Natural killer cell (primary cell): ENCODE results near the gene CPO. TPM values are rescaled to one million over a fixed set of nuclear protein-coding genes. Genes with fewer than 3 reads are reported as not detected.

Experiments used
- ATAC-seq, 3 donors: fragments of 150-1000 bp in 2 of 3; fragments of 200-7000 bp in 1 of 3; cut with Tn5 transposase; 1 replicate in 1 of 3; 2 replicates in 2 of 3; pipeline ENCODE4 v1.10.0; 2021; ENCODE audit warnings: mild to moderate bottlenecking in 2 of 3, moderate library complexity in 2 of 3
- DNase-seq, 2 donors: peaks; one replicate each; pipeline versions ENCODE4 v3.0.0 to v3.0.0-alpha.2; 2013 to 2021; ENCODE audit warnings: mixed read lengths in 1 of 2
- H3K27ac ChIP-seq: one replicate; pipeline ENCODE4 v1.5.1; 2013; ENCODE audit warnings: mild to moderate bottlenecking, low read length
- H3K27me3 ChIP-seq: one replicate; pipeline ENCODE4 v1.6.1; 2013; ENCODE audit warnings: low read length; ENCODE audit not compliant: control insufficient read depth, insufficient read depth
- H3K36me3 ChIP-seq: one replicate; pipeline ENCODE4 v1.6.1; 2013; ENCODE audit warnings: low read length; ENCODE audit not compliant: control insufficient read depth, insufficient read depth
- H3K4me1 ChIP-seq: one replicate; pipeline ENCODE4 v1.6.1; 2013; ENCODE audit warnings: low read length; ENCODE audit not compliant: control insufficient read depth, insufficient read depth
- H3K4me3 ChIP-seq: one replicate; pipeline ENCODE4 v1.5.1; 2013; ENCODE audit warnings: low read length
- H3K9me3 ChIP-seq: one replicate; pipeline ENCODE4 v1.6.1; 2013; ENCODE audit warnings: low read length; ENCODE audit not compliant: control insufficient read depth, insufficient read depth
- H3K27ac Mint-ChIP-seq, 2 donors: one replicate each; pipeline ENCODE4 v1.8.0; 2022; ENCODE audit warnings: mild to moderate bottlenecking in 2 of 2, mixed read lengths in 2 of 2, moderate library complexity in 1 of 2
- H3K27me3 Mint-ChIP-seq, 2 donors: one replicate each; pipeline ENCODE4 v1.8.0; 2022; ENCODE audit warnings: low read depth in 2 of 2, mixed read lengths in 2 of 2
- H3K36me3 Mint-ChIP-seq: one replicate; pipeline ENCODE4 v1.8.0; 2022; ENCODE audit warnings: mixed read lengths
- H3K4me1 Mint-ChIP-seq, 2 donors: one replicate each; pipeline ENCODE4 v1.8.0; 2022; ENCODE audit warnings: mixed read lengths in 2 of 2
- H3K4me3 Mint-ChIP-seq: one replicate; pipeline ENCODE4 v1.8.0; 2022; ENCODE audit warnings: mild to moderate bottlenecking, moderate library complexity, mixed read lengths
- H3K9me3 Mint-ChIP-seq, 2 donors: one replicate each; pipeline ENCODE4 v1.8.0; 2022; ENCODE audit warnings: mixed read lengths in 2 of 2
- WGBS: methylation state at CpG from one replicate; pipeline ENCODE4 v1.1.7; 2013; ENCODE audit warnings: missing lambda C conversion rate; ENCODE audit not compliant: insufficient coverage; 5-methylcytosine and 5-hydroxymethylcytosine counted together
- intact Hi-C: fragments of 100-400 bp; cut with micrococcal nuclease; formaldehyde crosslinking; loops from one replicate; pipeline ENCODE4 v1.14.2; 2022
- total RNA-seq, 4 donors: library from RNA; stranded (reverse); fragments of 120-200 nt in 1 of 4; gene quantifications; one replicate each; pipeline versions ENCODE4 v1.2.3 to v1.2.4, GENCODE V29; 2013 to 2022
- TF ChIP-seq, protein P1 (sequence below): fragments of 200-600 bp; IDR thresholded peaks from one replicate; pipeline ENCODE4 v1.8.0; 2022; ENCODE audit warnings: antibody characterized with exemption

CPO gene
- total RNA-seq, 3 donors from 2014 or later (not counting 1 experiment from before 2014, with no cell fraction given), result not detected

DNA sequence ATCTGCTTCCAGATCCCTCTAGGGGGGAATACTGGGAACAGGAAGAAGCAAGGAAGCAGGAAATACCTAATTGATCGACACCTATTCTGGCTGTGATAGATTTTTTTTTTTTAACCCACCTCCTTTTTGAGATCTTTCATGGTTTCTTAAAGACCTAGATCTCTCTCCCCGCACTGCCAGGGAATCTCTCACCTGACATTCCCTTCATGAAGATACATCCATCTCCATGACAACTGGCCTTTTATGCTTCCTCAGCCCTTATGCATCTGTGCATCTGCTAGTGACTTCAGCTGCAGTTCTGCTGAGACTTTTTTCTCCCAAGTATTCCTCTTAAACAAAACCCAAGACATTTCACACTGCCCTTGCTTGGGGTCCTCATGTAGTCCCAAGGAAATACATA, 21.1 kb upstream of the CPO start:
- peaks cover 5 to 14% of the 10 kb centered on the region in 2 donors for H3K27me3 Mint-ChIP-seq
- intact Hi-C loops, result no loop called here
- H3K9me3 ChIP-seq, result no peaks in the 10 kb centered on the region
- no peaks in the 10 kb centered on the region for H3K9me3 Mint-ChIP-seq
- no peaks in the 10 kb centered on the region for H3K36me3 ChIP-seq
- DNase-seq, result no peak
- H3K4me1 Mint-ChIP-seq, result no peaks in the 10 kb centered on the region
- H3K36me3 Mint-ChIP-seq, result no peaks in the 10 kb centered on the region
- H3K27ac ChIP-seq, result no peak overlapping the region
- H3K4me3 Mint-ChIP-seq, result no peak overlapping the region
- no peak overlapping the region for H3K27ac Mint-ChIP-seq
- WGBS, result 78% methylated on average over 2 of the region's 2 CpGs
- no peak overlapping the region for H3K4me3 ChIP-seq
- no peak for ATAC-seq
- H3K27me3 ChIP-seq, result no peaks in the 10 kb centered on the region
- H3K4me1 ChIP-seq, result no peaks in the 10 kb centered on the region
- TF ChIP-seq, protein P1, sequence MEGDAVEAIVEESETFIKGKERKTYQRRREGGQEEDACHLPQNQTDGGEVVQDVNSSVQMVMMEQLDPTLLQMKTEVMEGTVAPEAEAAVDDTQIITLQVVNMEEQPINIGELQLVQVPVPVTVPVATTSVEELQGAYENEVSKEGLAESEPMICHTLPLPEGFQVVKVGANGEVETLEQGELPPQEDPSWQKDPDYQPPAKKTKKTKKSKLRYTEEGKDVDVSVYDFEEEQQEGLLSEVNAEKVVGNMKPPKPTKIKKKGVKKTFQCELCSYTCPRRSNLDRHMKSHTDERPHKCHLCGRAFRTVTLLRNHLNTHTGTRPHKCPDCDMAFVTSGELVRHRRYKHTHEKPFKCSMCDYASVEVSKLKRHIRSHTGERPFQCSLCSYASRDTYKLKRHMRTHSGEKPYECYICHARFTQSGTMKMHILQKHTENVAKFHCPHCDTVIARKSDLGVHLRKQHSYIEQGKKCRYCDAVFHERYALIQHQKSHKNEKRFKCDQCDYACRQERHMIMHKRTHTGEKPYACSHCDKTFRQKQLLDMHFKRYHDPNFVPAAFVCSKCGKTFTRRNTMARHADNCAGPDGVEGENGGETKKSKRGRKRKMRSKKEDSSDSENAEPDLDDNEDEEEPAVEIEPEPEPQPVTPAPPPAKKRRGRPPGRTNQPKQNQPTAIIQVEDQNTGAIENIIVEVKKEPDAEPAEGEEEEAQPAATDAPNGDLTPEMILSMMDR, result no peak

DNA sequence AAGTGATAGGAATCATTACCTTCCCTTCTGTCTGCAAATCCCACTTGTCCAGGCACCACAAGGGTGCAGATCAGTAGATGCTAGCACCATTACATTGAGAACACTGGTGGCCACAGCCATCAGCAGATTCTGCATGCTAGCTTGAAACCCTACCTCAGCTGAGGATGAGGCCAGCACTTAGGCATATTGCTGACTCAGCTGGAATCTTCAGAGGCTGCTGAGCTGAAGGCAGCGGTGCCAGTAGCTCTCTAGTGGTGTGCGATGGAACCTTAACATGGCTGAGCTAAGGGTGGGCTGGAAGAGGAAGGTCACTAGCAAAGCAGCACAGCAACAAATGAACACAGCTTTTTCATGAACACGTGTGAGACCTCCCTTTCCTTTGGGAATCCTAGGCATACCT, 19.0 kb upstream of the CPO start:
- H3K27ac ChIP-seq, result no peak overlapping the region
- no peaks in the 10 kb centered on the region for H3K36me3 ChIP-seq
- H3K27me3 ChIP-seq, result no peaks in the 10 kb centered on the region
- H3K4me3 ChIP-seq, result no peak overlapping the region
- DNase-seq, result no peak
- H3K27ac Mint-ChIP-seq, result no peak overlapping the region
- intact Hi-C loops, result no loop called here
- H3K4me1 Mint-ChIP-seq, result no peaks in the 10 kb centered on the region
- no peaks in the 10 kb centered on the region for H3K9me3 ChIP-seq
- no peak overlapping the region for H3K4me3 Mint-ChIP-seq
- TF ChIP-seq, protein P1, result no peak
- ATAC-seq, result no peak
- H3K9me3 Mint-ChIP-seq, result peaks cover 0 to 3% of the 10 kb centered on the region in 2 donors
- 76% methylated on average over 3 of the region's 3 CpGs for WGBS
- no peaks in the 10 kb centered on the region for H3K36me3 Mint-ChIP-seq
- H3K27me3 Mint-ChIP-seq, result peaks cover 7 to 14% of the 10 kb centered on the region in 2 donors
- no peaks in the 10 kb centered on the region for H3K4me1 ChIP-seq

DNA sequence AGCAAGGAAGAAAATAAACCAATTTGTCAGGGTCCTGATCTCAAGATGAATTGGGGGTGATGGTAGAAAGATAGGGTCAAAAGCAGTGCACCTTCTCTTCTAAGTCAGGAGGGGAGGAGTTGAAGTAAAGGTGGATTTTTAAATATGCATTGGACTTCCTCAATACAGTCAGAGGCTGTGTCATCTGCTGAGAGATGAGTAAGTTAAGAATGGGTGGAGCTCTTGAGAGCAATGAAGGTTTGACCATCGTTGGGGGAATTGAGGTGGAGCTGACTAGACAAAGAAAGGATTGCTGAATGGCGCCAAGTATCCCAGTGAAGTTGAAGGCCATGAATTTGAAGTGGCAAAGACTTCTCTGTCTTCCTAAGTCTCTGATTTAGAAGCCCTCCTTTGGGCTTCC, 18.4 kb upstream of the CPO start:
- Mint-ChIP-seq H3K9me3 (peaks cover 0 to 3% of the 10 kb centered on the region in 2 donors), H3K4me3 (no peak overlapping the region), H3K36me3 (no peaks in the 10 kb centered on the region), H3K4me1 (no peaks in the 10 kb centered on the region), H3K27me3 (peaks cover 7 to 14% of the 10 kb centered on the region in 2 donors), H3K27ac (no peak overlapping the region)
- Histone ChIP-seq H3K27ac (no peak overlapping the region), H3K9me3 (no peaks in the 10 kb centered on the region), H3K27me3 (no peaks in the 10 kb centered on the region), H3K4me1 (no peaks in the 10 kb centered on the region), H3K4me3 (no peak overlapping the region), H3K36me3 (no peaks in the 10 kb centered on the region)
- WGBS, result 88% methylated on average over 2 of the region's 2 CpGs
- TF ChIP-seq, protein P1, result no peak
- intact Hi-C loops, result no loop called here
- ATAC-seq, result peak in 1 of 3 donors; percentile 60
- DNase-seq, result no peak

DNA sequence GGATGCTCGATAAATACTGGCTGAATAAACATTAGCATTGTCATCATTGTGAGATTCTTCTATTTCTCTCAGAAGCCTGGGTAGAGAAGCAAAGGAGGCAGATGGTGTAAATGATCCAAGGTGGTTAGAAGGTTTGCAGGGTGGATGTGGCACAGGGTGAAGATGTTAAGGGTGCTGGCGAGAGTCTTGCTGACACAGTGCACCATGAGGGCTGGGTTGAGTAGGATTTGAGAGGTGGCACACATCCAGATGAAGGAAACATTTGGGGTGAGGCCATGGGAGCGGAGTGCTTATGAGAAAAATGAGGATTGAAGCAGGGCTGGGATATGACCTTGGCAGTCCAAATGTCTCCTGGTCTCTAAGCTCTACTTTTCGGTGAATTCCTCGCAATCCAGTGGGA, 17.8 kb upstream of the CPO start:
- Histone ChIP-seq H3K4me1 (no peaks in the 10 kb centered on the region), H3K9me3 (no peaks in the 10 kb centered on the region), H3K27me3 (no peaks in the 10 kb centered on the region), H3K36me3 (no peaks in the 10 kb centered on the region), H3K27ac (no peak overlapping the region), H3K4me3 (no peak overlapping the region)
- Mint-ChIP-seq H3K4me3 (no peak overlapping the region), H3K4me1 (no peaks in the 10 kb centered on the region), H3K27me3 (peaks cover 7 to 14% of the 10 kb centered on the region in 2 donors), H3K9me3 (peaks cover 0 to 3% of the 10 kb centered on the region in 2 donors), H3K27ac (no peak overlapping the region), H3K36me3 (no peaks in the 10 kb centered on the region)
- intact Hi-C loops, result no loop called here
- TF ChIP-seq, protein P1, result no peak
- DNase-seq (no peak), ATAC-seq (no peak)
- WGBS, result 81% methylated on average over 5 of the region's 5 CpGs
